HG03378 (cell line): Measurements from ENCODE around the gene HMX3.
"Not testable (repeated sequence)": the region's sequence is repeated elsewhere in the genome, so short reads cannot be mapped to it uniquely, and the experiment has no call there.

Experiments used
- ATAC-seq: cut with Tn5 transposase; IDR thresholded peaks from one replicate; pipeline ENCODE4 v1.9.1; 2021; ENCODE audit warnings: mild to moderate bottlenecking, moderate library complexity; ENCODE audit not compliant: unreplicated experiment

The HMX3 gene

DNA sequence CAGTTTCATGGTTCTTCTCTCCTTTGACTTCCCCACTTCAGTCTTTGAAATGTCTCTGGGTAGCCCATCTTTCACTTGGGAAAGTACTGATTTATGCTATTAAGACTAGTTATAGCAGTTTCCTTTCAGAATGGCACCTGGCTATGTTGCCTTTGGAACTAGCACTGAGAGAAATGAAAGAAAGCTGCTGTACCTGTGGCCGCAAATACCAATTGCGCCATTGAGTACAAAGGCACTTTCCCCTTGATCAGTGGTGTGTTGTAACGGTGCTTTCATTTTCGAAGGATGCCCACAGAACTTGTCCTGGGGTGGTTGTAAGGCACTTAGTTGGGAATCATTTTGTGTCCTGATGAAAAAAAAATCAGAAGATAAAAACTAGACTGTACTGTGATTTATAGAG is 35.2 kb downstream of the HMX3 start:
- no peak for ATAC-seq

DNA sequence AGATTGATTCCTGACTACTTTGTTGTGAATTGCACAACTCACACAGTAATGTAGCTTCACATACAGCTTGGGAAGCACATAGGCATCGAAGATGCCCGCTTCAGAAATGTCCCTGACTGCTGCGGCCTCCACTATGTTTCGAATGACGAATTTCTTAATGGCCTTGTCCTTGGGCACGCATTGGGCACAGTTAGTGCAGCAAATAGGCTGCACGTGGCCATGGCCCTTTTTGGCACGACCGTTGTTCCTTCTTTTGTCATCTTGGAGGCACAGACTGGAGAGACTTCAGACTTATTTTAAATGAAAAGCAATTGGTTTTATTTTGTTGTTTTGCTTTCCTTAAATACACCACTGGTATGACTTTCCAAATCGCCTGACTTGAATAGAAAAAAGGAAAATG is 35.8 kb downstream of the HMX3 start:
- not testable (repeated sequence) for ATAC-seq

- ATAC-seq, result no peak
Measured at GRCh38 chr10:123175389-123176387, 39.9 kb downstream of the HMX3 start.

DNA sequence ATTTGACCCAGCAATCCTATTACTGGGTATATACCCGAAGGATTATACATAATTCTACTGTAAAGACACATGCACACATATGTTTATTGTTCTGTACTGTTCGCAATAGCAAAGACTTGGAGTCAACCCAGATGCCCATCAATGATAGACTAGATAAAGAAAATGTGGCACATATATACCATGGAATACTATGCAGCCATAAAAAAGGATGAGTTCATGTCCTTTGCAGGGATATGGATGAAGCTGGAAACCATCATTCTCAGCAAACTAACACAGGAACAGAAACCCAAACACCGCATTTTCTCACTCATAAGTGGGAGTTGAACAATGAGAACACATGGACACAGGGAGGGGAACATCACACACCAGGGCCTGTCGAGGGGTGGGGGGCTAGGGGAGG is 42.6 kb downstream of the HMX3 start:
- not testable (repeated sequence) for ATAC-seq

DNA sequence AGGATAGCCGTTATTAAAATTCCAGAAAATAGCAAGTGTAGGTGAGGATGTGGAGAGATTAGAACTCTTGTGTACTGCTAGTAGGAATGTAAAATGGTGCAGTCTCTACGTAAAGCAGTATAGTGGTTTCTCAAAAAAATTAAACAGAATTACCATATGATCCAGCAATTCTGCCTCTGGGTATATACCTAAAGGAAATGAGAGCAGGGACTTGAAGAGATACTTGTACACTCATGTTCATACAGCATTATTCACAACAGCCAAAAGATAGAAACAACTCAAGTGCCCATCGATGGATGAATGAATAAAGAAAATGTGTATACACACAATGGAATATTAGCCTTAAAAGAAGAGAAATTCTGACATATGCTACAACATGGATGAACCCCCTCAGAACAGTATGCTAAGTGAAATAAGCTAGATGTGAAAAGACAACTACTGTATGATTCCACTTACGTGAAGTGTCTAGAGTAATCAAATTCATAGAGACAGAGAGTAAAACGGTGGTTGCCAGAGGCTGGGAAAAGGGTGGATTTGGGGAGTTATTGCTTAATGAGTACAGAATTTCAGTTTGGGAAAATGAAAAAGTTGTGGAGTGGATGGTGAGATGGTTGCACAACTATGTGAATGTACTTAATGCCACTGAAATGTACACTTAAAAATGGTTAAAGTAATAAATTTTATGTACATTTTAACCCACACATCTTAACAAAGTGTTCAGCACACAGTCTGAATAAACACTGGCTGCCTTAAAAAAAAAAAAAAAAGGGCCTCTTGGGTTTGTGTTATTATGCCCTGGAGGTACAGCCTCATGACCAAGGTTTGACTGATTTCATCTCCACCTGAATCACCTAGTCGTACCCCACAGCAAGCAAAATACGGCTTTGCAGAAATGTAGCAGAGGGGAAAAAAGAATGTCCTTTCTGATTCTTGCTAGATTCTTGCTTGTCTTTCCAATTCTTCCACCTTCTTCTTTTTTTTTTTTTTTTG is 44.6 kb downstream of the HMX3 start:
- ATAC-seq, result no peak

GRCh38 chr10:123183724-123184123 is 48.0 kb downstream of the HMX3 start:
- no peak for ATAC-seq

DNA sequence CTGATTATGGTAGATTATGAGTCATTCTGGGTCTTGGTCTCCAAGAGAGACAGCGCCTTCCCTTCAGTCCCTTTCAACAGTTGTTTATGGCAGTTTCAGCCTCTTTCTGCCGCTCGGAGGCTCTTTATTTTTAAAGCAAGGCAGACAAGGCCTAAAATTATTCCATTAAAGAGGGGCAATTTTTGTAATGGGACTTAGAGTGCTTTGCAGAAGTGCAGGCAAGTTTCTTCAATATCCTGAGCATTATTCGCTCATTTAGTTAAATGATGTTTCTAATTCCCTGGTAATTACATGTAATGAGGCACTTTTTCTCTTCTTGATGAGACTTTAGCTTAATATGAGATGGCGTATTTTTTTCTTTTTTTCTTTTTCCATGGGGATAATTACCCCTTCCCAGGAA is 52.0 kb downstream of the HMX3 start:
- no peak for ATAC-seq
